HG03060 (cell line): ENCODE data around the gene MYH9.
"Not testable (repeated sequence)": the region's sequence is repeated elsewhere in the genome, so short reads cannot be mapped to it uniquely, and the experiment has no call there.

Experiments used
- ATAC-seq: cut with Tn5 transposase; IDR thresholded peaks from one replicate; pipeline ENCODE4 v1.9.1; 2021; ENCODE audit warnings: low read depth, moderate number of reproducible peaks; ENCODE audit not compliant: unreplicated experiment

Gene MYH9

GRCh38 chr22:36299295-36299694 lies 88.5 kb downstream of the MYH9 start:
- ATAC-seq, result no peak

GRCh38 chr22:36298601-36299000 lies 89.2 kb downstream of the MYH9 start:
- no peak for ATAC-seq

DNA sequence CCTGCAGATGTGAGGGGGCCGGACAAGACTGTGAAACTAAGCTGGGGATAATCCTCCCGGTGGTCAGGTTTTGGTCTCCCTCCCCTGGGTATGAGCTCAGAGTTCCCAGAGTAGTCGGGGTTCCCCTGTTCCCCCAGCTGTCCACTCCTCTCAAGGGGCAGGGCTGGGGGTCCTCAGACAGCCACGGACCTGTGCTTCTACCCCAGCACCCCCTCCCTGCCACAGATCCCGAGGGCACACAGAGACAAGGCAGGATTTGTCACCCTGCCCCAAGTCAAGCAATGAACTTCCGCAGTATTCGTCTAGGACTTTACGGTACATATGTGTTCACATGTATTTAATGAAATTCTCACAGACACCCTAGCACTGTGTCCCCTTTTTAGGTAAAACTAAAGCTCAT lies 89.6 kb downstream of the MYH9 start:
- no peak for ATAC-seq

DNA sequence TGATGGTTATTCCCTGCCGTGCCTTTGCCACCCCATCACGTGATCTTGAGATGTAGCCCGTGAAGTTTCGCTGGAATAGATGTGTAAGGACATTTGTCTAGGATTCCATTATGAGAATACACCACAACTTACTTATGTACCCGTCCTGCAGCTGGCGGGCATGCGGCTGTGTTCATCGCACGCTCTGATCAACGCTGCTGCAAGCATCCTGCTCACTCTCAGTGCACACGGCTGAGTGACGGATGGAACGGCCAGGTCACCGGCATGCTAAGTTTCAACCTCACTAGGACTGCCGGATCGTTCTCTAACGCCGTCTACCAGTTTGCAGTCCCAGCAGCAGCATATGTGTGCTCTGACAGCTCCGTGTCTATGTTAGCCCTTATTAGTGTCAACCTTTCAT lies 90.2 kb downstream of the MYH9 start:
- ATAC-seq, result no peak

DNA sequence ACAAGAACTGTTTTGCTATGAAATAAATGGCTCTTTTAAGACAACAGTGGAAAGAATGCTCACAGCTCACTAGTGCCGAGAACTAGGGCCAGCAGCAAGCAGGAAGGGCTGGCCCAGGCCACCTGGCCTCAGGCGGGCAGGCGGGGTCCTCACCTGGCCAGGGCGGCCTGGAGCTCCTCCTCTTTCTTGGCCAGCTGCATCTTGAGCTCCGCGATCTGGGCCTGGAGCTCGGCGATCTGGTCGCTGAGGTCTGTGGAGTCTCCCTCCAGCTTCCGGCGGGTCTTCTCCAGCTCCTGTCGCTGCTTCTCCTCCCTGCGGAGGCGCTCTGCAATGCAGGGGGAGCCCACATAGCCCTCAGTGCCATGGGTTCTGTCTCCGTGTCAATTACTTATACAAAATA lies 91.1 kb downstream of the MYH9 start:
- no peak for ATAC-seq

GRCh38 chr22:36295247-36295646 lies 92.5 kb downstream of the MYH9 start:
- ATAC-seq, result no peak

DNA sequence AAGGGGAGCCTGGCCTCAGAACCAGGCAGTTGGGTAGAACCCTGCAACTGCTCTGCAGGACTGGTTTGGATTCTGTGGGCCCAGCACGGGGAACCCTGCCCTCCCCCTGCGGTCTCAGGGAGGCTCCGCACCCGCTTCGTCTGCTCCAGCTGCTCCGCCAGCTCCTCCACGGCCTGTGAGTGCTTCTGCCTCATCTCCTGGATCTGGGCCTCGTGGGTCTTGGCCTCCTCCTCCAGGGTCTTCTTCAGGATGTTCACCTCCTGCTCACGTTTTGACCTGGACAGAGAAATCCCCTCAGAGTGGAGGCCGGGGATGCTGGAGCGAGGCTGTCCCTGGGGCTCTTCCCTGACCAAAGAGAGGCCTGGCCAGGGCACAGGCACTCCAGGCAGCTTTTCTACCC lies 93.0 kb downstream of the MYH9 start:
- no peak for ATAC-seq

- ATAC-seq, result no peak
These were observed 93.5 kb downstream of the MYH9 start for GRCh38 chr22:36294293-36294620.

- ATAC-seq, result no peak
These were observed 94.0 kb downstream of the MYH9 start for GRCh38 chr22:36293606-36294292.

DNA sequence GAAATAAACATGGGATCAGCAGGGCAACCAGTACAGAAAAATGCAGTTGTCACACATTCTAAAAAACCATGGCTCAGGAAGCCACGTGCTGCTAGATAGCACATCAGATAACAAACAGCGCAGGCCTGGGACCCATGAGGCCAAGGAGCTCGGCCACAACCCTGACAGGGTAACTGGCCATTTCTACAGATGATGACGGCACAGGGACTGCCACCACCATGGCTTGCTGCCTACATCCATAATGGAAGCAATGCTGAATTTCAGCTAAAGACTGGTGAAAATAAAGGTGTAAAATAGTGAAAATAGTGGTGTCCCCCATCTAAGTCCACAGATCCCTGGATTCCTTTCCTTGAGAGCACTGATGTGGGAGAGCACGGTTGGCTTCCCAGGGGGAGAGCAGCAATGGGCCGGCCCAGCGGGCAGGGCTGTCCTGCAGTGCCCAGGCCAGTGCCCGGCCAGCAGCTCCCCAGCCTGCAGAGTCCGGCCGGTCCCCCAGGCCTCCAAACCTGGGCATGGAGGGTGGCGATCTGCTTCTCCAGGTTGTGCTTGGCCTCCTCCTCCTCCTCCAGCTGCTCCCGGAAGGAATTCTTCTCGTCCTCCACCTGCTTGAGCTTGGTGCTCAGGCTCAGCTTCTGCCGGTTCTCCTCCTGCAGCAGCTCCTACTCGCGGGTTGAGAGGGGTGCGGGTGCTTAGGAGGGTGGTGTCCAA lies 94.8 kb downstream of the MYH9 start:
- no peak for ATAC-seq

DNA sequence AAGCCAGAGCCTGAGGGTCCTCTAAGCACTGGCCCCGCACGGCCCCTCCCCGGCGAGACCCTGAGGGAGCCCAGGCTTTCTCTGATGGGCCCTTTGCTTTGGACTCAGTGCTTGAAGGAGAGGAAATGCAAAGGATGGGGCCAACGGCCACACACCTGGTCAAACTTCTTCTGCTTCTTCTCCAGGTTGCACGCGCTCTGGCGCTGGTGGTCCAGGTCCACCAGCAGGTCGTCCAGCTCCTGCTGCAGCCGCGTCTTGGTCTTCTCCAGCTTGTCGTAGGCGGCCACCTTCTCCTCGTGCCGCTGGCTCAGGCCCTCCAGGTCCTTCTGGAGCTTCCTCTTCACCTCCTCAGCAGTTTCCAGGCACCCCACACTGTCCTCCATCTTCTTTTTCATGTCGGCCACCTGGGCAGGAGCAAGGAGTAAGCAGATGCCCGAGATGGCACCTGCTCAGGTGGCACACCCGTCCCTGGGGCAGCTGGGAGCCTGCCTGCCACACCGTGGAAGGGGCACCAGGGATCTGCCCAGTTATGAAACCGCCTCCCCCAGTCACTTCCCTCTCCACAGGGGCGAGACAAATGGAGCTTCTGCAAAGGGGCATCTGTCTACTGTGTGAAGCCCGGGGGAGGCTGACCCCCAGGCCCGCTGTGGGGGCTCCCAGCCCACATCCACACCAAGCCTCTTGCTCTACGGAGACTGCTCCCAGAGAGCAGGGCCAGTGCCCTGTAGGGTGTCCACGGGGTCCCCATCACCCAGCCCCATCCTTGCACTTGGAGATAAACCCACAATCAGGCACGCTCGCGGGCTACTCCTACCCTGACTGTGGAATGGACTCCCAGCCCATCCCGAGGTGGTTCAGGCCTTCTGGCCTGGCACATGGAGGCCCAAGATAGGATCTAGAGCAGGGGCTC lies 95.7 kb downstream of the MYH9 start:
- ATAC-seq, result no peak

GRCh38 chr22:36290391-36291075 lies 97.2 kb downstream of the MYH9 start:
- not testable (repeated sequence) for ATAC-seq

GRCh38 chr22:36289948-36290371 lies 97.8 kb downstream of the MYH9 start:
- ATAC-seq, result not testable (repeated sequence)

GRCh38 chr22:36289406-36289870 lies 98.3 kb downstream of the MYH9 start:
- ATAC-seq, result no peak

GRCh38 chr22:36288571-36289405 lies 99.0 kb downstream of the MYH9 start:
- ATAC-seq, result no peak

GRCh38 chr22:36287881-36288515 lies 99.8 kb downstream of the MYH9 start:
- ATAC-seq, result no peak

DNA sequence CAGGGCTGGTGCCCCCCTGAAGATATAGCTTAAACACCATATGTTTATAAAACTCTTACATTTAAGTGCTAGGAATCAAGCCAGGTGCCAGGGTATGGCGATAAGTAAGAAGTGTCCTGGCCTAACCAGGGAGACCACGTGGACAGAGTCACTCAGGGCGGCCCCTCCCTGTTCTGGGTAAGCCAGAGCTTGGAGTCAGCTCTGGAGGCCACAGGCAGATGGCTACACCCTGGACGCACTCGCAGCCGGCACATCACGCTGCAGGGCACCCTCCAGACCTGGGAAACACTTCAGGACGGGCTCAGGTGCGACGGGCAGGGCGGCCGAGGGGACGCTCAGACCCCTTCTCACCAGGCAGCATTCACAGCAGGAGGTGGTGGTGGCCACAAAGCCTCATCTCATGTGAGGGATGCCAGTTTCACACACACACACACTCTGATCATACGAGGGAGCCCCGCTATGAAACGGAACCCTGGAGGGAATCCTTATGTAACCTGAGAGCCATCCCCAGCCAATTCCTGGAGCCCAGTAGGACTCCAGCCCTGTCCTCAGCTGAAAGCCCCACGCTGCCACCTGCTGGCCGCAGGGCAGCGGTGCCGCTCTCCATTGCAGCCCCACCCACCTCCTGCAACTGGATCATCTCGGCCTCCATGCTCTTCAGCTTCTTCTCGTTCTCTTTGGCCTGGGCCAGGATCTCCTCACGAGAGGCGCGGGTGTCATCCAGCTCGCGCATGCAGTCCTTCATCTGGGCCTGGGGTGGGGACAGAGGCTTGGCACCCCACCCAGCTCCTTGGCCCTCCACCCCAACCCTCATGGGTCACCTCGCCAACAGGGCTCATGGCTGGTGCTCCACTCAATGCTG lies 101.4 kb downstream of the MYH9 start:
- ATAC-seq, result no peak

DNA sequence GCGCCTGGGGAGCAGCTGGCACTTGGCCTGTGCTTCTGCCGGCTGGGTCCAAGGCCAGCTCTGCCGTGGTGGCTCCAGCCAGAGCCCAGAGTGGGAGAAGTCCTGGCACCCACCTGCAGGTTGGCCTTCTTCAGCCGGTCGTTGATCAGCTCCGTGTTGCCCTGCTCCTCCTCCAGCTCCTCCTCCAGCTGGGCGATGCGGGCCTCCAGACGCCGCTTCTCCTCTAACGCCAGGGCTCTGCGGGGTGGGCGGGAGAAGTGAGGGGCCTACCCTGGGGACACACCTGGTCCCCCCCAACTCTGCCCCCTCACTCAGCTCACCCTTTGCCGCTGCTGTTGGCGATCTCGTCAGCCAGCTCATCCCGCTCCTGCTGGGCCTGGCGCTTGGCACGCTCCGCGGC lies 102.2 kb downstream of the MYH9 start:
- ATAC-seq, result no peak
